ENCODE data around the gene DLGAP1.

GRCh38 chr18:4276953-4277585 is 178.0 kb downstream of the DLGAP1 start:
- TF ChIP-seq REST (IDR thresholded peaks at IDR 0.05; ENCODE audit: low read depth, low read length) (no peak), CTCF (IDR thresholded peaks at IDR 0.05) (no peak), GABPA (IDR thresholded peaks at IDR 0.05; ENCODE audit: low read depth) (no peak), CHD2 (IDR thresholded peaks at IDR 0.05; ENCODE audit: low read length, partially characterized antibody) (no peak), EP300 (IDR thresholded peaks at IDR 0.05; ENCODE audit: borderline replicate concordance in 1 of 2, low read depth in 1 of 2, low read length in 1 of 2) (no peak), JUND (IDR thresholded peaks at IDR 0.05) (no peak), RAD21 (IDR thresholded peaks at IDR 0.05; ENCODE audit: low read length) (no peak), POLR2AphosphoS5 (IDR thresholded peaks at IDR 0.05; ENCODE audit: low read depth, low read length) (no peak), YY1 (IDR thresholded peaks at IDR 0.05; ENCODE audit: low read depth) (no peak), RXRA (IDR thresholded peaks at IDR 0.05; ENCODE audit: borderline replicate concordance, low read depth) (no peak), MXI1 (IDR thresholded peaks at IDR 0.05; ENCODE audit: low read depth, low read length) (no peak)
